Measurements from ENCODE around the gene CDK6. TPM values are rescaled to one million over a fixed set of nuclear protein-coding genes. Genes with fewer than 3 reads are reported as not detected.

CDK6 gene
- total and polyA plus RNA-seq, 8 donors: 2.6 to 86.3 (median 15.5) TPM

DNA sequence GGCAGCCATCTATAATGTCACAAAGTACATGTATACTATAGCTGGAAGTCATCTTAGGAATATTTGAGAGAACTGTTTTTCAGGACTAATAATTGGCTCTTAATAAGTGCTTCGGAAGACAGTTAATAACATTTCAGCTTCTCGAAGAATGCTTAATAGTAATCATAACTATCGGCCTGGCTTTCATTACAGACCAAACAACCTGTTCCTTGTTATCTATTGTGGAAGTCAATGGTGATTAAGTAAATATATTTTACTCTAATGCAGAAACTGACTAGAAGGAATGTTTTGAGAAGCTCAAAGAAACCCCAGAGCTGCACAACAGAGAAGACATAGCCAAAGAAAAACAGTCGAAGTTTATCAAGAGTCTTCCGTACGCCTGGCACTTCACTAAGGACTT, 139.4 kb downstream of the CDK6 start:
- H3K27me3 ChIP-seq: no peaks in the 10 kb centered on the region
- peaks cover 26 to 81% (median 48%) of the 10 kb centered on the region in 4 donors for H3K4me1 ChIP-seq
- DNase-seq: no peak
- H3K36me3 ChIP-seq: no peaks in the 10 kb centered on the region
- H3K9me3 ChIP-seq: no peaks in the 10 kb centered on the region
- H3K4me3 ChIP-seq: no peak overlapping the region
- peak overlapping the region in 4 of 5 donors; percentile 73 to 90 (median 82) for H3K27ac ChIP-seq
- 25 to 53% (median 37%) methylated on average over 6 of the region's 6 CpGs for WGBS, 5 donors
- TF ChIP-seq EP300 (IDR thresholded peaks at IDR 0.05): no peak
- TF ChIP-seq, protein P1, sequence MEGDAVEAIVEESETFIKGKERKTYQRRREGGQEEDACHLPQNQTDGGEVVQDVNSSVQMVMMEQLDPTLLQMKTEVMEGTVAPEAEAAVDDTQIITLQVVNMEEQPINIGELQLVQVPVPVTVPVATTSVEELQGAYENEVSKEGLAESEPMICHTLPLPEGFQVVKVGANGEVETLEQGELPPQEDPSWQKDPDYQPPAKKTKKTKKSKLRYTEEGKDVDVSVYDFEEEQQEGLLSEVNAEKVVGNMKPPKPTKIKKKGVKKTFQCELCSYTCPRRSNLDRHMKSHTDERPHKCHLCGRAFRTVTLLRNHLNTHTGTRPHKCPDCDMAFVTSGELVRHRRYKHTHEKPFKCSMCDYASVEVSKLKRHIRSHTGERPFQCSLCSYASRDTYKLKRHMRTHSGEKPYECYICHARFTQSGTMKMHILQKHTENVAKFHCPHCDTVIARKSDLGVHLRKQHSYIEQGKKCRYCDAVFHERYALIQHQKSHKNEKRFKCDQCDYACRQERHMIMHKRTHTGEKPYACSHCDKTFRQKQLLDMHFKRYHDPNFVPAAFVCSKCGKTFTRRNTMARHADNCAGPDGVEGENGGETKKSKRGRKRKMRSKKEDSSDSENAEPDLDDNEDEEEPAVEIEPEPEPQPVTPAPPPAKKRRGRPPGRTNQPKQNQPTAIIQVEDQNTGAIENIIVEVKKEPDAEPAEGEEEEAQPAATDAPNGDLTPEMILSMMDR (IDR thresholded peaks at IDR 0.05): no peak
- intact Hi-C loops (cut with DNase I; ENCODE audit: low total_unique reads): loop anchor here (10.0 kb wide), 1 partner anchor 138 kb away; the partner anchor contains the start of gene CDK6

DNA sequence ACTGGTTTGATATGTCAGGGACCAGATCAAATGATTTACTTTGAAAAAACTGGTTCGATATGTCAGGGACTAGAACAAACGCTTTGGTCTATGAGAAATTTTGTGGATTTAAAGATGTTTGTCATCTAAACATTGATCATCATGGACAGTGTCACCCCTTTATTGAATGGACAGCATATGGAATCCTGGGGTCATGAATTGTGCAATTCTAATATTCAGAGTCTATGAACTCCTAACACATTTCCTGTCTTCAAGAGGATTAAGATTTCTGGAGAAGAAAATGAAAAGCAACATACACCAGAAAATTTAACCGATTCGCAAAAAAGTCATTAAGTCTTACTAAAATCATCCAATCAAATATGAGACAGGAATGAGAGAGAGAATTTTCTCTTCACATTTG, 139.8 kb downstream of the CDK6 start:
- H3K27ac ChIP-seq: peak overlapping the region in 4 of 5 donors; percentile 73 to 90 (median 82)
- H3K4me3 ChIP-seq: no peak overlapping the region
- no peaks in the 10 kb centered on the region for H3K36me3 ChIP-seq
- DNase-seq: no peak
- 56 to 70% (median 62%) methylated on average over 4 of the region's 4 CpGs for WGBS, 5 donors
- H3K4me1 ChIP-seq: peaks cover 26 to 85% (median 50%) of the 10 kb centered on the region in 4 donors
- no peak for TF ChIP-seq POLR2A (IDR thresholded peaks at IDR 0.05)
- no peaks in the 10 kb centered on the region for H3K9me3 ChIP-seq
- H3K27me3 ChIP-seq: no peaks in the 10 kb centered on the region
- intact Hi-C loops (cut with DNase I; ENCODE audit: low total_unique reads): loop anchor here (10.0 kb wide), 1 partner anchor 138 kb away; the partner anchor contains the start of gene CDK6

DNA sequence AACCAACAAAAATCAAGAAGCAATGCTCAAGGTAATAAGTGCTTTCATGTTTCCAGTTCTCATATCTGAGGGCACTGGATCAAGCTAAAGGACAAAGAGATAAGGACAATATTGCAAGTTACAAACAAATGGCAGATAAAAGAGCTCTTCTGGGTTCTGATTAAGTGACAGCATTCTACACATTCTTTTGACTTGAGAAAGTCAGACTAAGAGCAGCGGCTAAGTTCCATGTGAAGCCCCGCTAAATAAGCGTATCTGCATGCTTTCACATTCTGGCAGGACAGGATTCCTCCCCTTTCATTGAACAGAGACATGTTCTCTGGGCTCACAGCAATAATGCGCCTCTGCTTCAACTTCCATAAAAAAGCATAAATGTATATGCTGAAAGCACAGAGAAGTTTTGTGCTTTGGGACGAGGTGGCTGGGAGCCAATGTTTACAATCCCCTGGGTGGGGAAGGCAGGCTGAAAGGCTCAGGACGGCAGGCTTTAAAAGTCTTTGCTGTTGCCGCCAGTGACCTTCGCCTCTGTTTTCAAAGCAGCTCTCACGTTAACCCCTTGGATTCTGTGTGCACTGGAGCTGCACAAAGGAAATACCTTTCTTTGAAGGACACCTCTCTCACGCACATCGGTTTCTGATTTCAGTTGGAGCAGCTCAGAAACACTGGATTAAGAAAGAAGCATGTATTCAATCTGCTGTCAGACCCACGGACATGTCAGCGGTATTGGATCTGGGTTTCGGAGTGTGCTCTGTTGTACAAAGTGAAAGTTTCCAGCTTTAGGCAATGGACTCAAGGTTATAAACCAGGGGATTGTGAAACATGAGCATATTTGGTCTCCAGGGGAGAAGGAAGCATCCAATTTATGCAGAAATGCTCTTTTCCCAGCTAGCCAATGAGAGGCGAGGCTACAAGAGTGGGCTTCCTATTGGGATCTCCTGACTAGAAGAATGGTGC, 140.8 kb downstream of the CDK6 start:
- H3K27me3 ChIP-seq: no peaks in the 10 kb centered on the region
- TF ChIP-seq POLR2AphosphoS5 (IDR thresholded peaks at IDR 0.05): peak in 2 of 3 donors; percentile 18 to 50
- TF ChIP-seq POLR2A (IDR thresholded peaks at IDR 0.05): no peak
- intact Hi-C loops (cut with DNase I; ENCODE audit: low total_unique reads): loop anchor here (10.0 kb wide), 1 partner anchor 139 kb away; the partner anchor contains the start of gene CDK6
- 13 to 29% (median 14%) methylated on average over 15 of the region's 15 CpGs for WGBS, 5 donors
- peak overlapping the region; percentile 73 to 90 (median 80) for H3K27ac ChIP-seq
- peaks cover 26 to 90% (median 53%) of the 10 kb centered on the region in 4 donors for H3K4me1 ChIP-seq
- H3K9me3 ChIP-seq: no peaks in the 10 kb centered on the region
- peak; percentile 87 to 96 for DNase-seq
- peak overlapping the region; percentile 43 to 50 (median 48) for H3K4me3 ChIP-seq
- no peaks in the 10 kb centered on the region for H3K36me3 ChIP-seq

DNA sequence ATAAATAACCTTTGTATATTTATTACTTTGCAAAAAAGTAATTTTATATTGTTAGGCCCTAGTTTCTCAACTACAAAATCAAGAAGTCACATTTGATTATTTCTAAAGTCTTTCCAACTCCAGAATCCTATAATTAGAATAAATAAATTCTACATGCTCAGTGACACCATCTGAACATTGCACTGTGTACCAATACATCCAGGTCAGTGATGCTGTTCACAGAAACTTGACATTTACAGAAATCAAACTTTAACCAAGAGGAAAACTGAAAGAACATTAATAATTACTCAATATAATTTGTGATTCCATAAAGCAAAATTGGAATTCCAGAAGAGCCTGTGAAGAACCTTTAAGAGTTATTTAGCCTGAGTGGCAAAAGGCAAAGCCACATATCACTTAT, 142.2 kb downstream of the CDK6 start:
- peak overlapping the region in 4 of 5 donors; percentile 73 to 90 (median 82) for H3K27ac ChIP-seq
- intact Hi-C loops (cut with DNase I; ENCODE audit: low total_unique reads): loop anchor here (10.0 kb wide), 1 partner anchor 141 kb away; the partner anchor contains the start of gene CDK6
- H3K4me3 ChIP-seq: no peak overlapping the region
- no peaks in the 10 kb centered on the region for H3K36me3 ChIP-seq
- no peaks in the 10 kb centered on the region for H3K9me3 ChIP-seq
- H3K27me3 ChIP-seq: no peaks in the 10 kb centered on the region
- TF ChIP-seq, protein P1 (IDR thresholded peaks at IDR 0.05): no peak
- no peak for TF ChIP-seq POLR2A (IDR thresholded peaks at IDR 0.05)
- TF ChIP-seq EP300 (IDR thresholded peaks at IDR 0.05): no peak
- TF ChIP-seq POLR2AphosphoS5 (IDR thresholded peaks at IDR 0.05): no peak
- no peak for DNase-seq
- H3K4me1 ChIP-seq: peaks cover 19 to 76% (median 47%) of the 10 kb centered on the region in 4 donors

DNA sequence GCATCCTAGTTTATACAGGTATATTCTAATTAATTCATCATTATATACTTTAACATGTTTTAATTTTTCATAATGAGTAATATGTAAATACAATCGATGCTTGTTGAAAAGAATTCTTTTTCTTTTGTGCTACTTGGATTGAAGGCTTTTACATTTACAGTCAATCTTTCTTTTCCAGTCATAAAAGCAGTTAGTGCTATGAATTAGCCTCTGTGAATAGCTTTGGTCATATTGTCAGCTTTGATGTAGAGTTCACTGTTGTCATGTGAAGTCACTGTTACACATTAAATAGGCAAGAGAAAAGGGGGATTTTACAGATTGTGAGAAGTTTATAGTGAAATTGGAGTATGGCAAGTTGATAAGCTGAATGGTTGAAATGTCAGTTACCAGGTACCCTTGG, 142.9 kb downstream of the CDK6 start:
- Histone ChIP-seq H3K27me3 (no peaks in the 10 kb centered on the region), H3K4me1 (peaks cover 14 to 69% (median 44%) of the 10 kb centered on the region in 4 donors), H3K27ac (peak overlapping the region in 1 of 5 donors; percentile 90), H3K9me3 (no peaks in the 10 kb centered on the region), H3K4me3 (no peak overlapping the region), H3K36me3 (no peaks in the 10 kb centered on the region)
- no peak for DNase-seq
- TF ChIP-seq, protein P1 (IDR thresholded peaks at IDR 0.05): no peak
- TF ChIP-seq EP300 (IDR thresholded peaks at IDR 0.05): no peak
- TF ChIP-seq POLR2A (IDR thresholded peaks at IDR 0.05): no peak
- no peak for TF ChIP-seq POLR2AphosphoS5 (IDR thresholded peaks at IDR 0.05)
- 92 to 95% (median 93%) methylated on average over 1 of the region's 1 CpG for WGBS, 5 donors
- intact Hi-C loops (cut with DNase I; ENCODE audit: low total_unique reads): loop anchor here (10.0 kb wide), 1 partner anchor 141 kb away; the partner anchor contains the start of gene CDK6

Measured in stomach (tissue), 9 donors.